NCI-H1417 (cell line): ENCODE data around the gene MET.
"Not testable (repeated sequence)": the region's sequence is repeated elsewhere in the genome, so short reads cannot be mapped to it uniquely, and the experiment has no call there.

Source experiments
- DNase-seq, 3 experiments: peaks; one replicate each; lab custom pipeline; 2025; lab: John Stamatoyannopoulos, UW

Gene MET

DNA sequence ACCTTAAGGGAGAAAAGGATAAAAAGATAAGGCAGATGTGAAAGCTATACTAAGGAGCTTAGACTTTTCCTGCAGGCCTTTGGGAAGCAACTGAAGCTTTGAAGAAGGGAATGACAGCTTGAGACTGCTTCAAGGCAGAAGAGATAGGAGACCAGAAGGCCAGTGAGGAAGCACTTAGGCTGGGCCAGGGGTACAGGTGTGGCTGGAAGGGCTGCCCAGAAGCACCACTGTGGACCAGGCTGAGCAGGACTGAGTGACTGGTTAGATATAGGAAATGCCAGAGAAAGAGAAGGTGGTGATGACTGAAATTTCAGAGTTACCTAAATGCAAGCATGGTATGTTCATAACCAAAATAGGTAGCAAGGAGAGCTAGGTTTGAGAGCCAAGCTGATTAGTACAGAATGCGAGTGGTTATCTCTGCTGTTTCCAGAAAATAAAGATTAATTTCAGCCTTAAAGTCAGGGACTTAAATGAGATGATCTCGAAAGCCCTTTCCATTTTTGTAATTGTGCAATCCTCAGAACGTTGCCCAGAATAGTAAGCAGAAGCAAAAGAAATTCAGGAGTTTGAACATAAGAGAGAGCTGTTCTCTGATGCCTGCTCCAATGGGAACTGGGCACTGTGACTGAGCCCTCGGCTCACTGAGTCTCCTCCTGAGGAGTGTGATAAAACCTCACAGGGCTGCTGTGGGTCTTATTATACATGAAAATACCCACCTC, 54.9 kb downstream of the MET start:
- DNase-seq, result no peak

DNA sequence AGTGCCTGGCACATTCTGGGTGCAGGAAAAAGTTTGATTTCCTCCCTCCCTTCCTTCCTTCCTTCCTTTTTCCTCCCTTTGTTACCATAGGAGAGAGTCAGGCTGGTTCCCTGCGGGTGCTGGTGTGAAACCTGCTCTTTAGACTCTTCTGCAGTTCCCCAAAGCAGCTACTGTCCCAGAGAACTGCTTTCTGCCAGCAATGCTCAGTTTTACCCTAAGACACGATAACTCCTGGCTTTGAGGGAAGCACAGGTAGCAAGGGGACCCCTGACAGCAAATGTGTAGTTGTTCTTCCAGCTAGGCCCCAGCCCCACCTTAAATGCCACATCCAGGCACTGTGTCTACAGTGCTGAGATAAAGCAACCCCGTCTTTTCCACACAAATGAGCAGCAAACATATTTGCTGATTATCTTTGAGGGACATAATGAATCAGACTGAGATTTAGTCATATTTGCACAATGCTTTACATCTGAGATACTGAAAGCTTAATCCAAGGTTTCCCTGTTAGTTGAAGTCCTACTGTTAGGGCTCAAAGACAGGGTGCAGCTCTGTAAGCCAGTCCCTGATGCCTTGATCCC, 55.5 kb downstream of the MET start:
- no peak for DNase-seq

DNA sequence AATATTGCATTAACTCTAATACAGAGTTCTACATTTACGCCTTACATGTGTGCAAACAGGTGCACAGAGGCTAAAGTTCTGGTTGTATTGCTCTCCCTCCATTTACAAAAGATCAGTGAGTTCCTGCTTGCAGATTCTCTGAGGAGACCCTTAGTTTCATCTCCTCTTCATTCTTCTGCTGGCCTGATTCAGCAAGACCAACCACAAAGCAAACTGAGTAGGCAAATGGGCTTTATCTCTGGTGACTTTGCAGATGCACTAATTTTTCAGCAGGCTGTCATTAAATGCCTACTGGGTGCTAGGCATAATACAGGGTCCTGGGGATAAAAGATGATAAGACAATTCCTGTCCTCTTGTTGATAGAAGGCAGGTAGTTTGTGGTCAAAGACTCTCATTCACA, 56.4 kb downstream of the MET start:
- DNase-seq, result no peak

DNA sequence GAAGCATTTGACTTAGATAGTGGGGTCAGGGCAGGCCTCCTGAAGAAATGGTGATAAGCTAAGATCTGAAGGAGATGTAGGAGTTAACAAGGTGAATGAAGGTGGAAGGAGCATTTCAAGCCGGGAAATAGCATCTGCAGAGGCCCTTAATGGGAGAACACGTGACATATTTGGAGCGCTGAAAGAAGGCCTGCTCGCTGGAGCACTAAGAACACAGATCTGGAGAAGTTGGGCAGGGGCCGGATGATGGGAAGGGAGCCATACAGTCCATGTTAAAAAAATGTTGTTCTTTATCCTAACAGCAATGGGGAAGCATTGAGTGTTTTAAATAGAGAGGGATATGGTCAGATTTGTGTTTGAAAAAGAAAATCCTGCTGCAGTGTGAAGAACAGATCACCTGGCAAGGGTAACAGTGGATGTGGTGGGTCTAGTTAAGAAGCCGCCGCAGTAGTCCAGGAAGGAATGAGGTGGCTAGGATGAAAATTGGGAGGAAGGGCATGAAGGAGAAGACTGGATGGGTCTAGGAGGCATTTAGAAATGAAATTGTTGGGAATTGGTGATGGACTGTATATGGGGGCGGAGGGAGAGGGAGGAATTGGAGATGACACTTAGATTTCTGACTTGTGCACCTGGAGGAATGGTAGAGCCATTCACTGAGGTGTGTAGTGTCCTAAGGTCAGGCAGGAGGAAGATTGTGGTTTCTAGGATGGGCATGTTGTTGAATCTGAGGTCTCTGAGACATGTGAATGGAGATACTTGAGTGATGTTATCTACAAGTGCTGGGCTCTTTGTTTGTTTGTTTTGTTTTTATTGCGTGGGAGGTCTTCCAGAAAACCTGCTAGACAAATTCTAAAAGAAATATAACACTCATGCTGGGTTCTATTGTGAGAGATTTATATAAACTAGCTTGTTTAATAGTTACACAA, 58.4 kb downstream of the MET start:
- DNase-seq, result peak in 1 of 3 experiments; percentile 54

DNA sequence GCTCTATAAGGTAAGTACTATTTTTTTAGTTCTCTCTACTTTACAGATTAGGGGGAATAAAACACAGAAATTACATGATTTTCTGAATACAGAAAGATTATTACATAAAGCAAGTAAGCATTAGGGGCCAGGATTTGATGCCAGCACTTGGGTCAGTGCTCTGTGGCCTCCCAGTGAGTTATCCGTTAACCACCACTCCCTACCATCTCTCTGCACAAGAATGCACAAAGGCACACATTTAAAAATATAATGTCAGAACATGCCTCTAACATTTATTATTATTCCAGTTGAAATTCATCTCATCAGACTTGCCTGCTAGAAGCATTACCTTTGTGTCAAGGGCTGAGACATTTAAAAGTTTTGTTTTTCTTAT, 59.0 kb downstream of the MET start:
- no peak for DNase-seq

DNA sequence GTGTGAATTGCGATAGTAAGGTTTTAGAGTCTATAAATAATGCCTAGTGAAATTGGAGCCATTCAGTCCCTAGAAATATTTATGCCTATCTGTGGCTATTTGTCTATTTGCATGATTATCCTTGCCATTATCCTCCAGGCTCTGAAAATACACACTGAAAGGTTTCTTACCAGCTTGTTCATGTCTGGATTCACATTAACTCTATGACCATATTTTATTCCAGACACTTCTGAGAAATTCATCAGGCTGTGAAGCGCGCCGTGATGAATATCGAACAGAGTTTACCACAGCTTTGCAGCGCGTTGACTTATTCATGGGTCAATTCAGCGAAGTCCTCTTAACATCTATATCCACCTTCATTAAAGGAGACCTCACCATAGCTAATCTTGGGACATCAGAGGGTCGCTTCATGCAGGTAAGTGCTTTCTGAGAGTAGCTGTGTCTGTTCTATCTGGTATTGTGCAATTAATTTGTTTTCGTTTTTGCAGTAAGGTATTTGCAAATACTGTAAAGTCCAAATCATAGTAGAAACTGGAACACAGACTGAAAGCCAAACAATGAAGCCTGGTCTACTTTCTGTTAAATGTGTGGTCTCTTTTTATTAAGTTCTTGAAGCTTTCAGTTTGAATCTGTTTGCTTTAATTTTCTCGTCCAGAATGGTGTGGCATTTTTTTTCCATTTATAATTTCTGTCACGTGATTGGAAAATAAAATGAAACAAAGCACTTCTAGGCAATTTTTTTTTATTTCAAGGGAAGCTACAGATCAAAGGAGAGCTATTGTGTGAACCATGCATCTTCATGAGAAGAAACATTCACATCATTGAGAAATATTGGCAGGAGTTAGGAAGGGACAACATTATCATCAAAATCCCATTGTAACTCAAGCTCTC, 59.7 kb downstream of the MET start:
- peak in 1 of 3 experiments; percentile 19 for DNase-seq

DNA sequence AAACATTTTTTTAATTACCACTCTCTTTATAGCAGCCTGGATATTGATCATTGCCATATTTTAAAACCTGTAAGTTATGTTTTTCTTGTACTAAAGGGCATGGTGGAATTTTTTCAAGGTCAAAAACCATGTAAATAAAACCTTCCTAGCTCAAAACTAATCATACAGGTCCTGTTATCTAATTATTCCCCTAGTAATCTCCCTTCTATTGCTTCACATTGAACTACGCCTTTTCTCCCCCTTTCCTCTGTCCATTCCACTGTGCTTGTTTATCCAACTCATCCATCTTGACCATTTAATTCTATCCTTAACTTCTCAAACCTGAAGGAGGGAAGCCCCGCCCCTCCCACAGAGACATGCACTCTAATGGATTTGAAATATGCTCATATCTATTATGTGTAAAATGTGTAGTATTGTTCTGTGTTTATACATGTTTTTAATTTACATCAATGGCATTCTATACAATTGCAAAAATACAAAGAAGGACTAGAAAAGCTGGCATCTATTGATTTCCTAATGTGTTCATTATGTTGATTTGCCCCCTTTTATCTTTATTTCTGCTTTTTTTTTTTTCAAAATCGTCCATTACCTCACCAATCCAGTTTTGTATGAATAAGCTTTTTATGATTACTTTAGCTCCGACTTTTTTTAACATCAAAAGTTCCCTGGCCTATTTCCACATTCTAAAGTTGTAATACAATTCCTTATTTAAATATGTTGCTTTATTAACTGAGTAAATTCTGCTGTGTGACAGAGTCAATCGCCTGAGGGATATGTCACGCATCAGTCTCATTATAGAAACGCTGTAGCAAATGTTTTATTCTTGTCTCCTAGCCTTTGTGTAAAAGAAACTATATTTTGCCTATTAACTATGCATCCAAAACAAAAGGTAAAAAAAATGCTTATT, 61.0 kb downstream of the MET start:
- no peak for DNase-seq

DNA sequence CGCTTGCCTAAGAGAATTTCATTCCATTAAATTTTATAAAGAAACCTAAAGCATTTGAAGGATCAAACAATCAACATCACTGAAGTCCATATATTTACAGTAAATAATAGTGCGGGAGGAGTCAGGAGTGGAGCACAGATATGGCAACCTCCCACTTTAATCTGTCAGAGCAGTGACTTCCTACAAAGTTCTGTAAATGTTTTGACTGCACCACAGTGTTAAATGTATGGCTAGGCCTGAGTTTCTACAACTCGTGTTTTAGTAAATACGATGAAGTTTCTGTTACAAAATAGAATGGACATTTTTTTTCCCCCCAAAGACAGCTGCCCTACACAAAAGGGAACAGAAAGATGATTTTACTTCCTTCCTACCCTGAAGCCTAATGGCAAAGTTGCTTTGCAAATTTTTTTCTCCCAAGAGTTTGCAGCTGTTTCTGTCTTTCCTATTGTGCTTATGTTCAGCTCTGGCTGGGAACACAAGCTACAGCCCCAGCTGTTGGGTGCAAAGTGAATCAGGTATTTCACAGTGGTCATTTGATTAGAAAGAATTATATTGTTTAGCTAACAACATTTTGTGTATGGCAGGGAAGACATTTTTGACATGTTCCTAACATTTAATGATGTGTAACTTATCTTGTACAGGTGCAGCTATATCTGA, 62.1 kb downstream of the MET start:
- no peak for DNase-seq

DNA sequence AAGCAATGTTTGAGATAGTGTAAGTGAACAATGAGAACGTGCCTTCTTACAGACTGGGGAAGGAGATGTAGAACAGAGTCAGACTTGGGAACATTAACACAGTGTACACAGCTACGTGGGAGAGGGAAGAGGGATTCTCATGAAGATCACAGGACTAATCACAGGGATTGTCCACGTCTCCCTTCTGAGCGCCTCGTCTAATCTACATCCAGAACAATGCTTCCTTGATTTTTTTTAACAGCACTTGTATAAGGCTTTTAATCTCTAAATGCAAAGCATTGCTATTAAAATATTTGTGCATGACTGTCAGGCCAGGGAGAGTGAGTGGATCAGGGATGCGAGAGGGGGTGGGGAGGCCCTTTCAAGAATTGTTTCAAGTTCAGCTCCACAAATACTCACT, 62.7 kb downstream of the MET start:
- DNase-seq, result no peak

DNA sequence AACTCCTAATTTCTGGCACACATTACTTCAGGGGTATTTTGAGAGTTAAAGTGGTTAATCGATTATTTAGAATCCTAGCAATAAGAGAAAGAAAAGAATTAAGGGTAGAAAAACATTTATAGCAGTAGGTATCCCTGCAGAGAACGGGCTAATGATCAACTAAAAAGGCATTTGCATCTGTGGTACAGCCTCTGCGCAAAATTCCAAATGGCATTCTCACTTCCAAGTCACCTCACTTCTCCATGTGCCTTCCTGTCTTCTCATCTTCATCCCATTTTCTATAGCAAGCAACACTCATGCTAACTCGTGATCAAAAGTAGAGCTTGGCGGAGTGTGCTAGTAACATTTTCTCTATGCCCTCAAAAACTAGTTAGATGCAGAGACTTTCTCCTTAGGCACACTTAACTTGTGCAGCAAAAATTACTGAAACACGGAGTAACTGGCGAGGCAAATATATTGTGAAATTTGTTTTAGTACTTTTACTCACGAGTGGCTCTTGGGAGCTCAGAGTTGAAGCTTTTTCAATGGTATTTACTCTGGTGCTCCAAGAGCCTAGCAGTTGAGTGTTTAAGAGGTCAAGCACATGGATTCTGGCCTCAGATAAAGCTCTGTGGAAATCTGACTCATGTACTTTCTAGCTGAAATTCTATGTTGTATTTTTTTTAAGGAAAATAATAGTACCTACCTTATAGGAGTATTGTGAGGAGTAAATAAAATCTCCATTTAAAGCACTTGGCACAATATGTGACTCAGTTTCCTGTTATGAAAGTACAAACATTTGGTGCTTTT, 65.1 kb downstream of the MET start:
- DNase-seq, result no peak

DNA sequence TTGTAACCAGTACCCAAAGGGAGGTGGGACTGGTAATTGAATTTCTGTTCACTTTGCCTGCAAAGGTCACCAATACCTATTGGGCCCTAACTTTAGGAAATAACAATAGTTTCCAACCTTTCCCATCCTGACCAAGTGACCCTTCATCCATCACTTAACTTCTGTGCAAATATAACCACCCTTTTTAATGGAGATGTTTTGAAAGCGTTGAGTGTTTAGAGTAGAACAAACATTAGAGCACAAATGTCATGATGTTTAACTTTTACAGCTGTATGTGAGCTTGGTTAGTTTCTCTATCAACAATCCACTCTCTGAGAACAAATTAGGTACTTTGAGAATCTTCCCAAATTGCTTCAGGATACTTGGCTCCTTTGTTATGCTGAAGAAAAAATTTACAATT, 66.4 kb downstream of the MET start:
- DNase-seq, result peak in 1 of 3 experiments; percentile 54

DNA sequence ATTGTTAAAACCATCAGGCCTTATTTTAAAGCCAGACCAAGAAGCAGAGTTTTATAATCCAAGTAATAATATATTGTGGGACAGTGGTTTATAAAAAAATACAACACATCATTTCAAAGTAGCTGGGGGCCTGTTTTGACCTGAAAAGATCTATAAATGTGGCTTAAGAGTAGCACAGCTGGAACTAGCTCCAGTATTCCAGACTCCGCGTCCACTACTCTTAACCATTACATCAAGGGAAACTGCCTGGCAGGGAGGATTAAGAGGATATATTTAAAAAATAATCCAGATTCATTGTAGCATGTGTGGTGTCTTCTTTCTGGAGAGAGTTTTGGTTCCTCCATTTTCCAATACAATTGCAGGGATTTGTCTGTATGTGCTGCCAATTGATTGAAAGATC, 67.3 kb downstream of the MET start:
- no peak for DNase-seq

DNA sequence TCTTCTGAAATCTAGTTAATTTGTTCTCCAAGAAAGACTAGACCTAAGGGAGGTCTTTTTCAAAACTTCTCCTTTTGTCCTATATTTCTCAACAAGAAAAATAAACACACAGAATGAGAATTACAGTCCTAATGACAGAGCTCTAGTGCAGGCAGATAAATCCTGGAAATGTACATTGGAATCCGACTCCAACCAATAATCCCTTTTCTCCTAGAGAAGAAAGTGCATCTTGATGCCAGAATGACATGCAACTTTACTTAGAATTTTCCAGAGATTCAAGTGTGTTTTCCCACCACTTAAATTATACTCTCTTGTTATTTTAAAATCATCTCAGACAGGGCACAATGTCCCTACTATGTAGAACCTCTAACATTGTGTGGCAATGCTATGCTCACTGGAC, 68.2 kb downstream of the MET start:
- no peak for DNase-seq

DNA sequence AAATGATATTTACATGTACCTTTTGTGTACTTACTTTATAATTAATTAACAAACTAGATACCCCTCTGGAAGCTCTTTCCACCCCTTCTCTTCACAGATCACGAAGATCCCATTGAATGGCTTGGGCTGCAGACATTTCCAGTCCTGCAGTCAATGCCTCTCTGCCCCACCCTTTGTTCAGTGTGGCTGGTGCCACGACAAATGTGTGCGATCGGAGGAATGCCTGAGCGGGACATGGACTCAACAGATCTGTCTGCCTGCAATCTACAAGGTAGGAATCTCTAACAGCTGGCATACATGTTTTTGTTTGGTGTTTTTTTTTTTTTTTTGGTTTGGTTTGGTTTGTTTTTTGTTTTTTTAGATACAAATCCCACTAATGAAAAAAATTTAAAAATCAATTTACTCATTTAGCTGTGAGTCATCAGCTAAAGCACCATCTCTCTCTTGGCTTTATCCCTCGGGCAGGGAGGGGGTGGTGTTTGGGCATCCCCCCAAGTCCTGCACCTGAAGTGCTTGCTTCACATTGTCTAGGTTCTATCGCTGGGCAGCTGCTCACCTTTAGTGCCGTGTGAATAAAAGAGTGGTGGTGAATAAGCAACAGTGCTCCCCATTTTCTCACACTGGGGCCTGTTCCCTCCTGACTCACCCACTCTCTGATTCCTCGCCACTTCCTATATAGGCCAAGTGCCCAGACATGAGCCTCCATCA, 68.9 kb downstream of the MET start:
- DNase-seq, result no peak

DNA sequence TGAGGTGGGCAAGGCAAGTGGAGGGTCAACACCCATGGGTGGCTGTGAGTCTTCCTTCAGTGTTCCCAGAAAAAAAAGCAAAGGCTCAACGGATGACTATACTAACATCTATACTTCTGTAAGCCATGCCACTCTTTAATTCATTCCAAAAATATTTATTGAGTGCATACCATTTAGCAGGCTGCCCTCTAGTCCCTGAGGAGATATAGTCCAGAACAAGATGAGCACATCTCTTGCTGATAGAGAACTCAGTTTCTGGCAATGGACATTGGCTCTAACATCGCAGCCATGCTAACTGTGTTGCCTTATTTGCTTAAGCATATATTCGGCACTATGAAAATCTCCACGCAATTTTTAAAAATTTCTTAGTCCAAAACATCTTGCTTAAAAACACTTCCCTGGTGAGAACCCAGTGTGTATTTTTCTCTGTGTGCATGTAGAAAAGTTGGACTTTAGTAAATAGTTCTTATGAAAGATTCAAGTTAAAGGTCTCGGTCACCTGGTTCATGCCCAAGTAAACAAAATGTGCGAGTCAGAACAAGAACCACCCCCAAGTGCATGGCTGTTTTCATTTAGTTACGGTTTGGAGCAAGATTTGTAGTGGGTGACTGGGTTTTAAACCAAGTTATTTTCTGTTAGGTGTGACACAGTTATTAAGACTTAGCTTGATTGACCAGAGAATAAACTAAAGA, 69.8 kb downstream of the MET start:
- DNase-seq, result no peak

DNA sequence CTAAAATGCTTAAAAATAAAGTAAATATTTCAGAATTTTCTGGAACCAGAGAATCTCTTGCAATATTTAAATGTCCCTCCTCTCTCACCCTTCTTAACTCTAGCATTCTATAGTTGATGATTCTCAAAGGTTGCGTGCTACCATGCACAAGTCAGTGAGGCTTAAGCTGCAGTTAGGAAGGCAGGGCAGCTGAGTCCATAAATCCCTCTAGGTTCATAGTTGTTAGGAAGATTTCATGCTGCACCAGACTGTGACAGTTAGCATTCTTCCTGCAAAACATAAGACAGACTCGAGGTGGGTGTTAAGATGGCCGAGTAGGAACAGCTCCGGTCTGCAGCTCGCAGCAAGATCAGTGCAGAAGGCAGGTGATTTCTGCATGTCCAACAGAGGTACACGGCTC, 70.6 kb downstream of the MET start:
- DNase-seq, result no peak

DNA sequence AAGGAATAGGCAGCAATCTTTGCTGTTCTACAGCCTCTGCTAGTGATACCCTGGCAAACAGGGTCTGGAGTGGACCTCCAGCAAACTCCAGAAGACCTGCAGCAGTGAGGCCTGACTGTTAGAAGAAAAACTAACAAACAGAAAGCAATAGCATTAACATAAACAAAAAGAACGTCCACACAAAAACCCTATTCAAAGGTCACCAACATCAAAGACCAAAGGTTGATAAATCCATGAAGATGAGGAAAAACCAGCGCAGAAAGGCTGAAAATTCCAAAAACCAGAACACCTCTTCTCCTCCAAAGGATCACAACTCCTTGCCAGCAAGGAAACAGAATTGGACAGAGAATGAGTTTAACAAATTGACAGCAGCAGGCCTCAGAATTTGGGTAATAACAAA, 71.8 kb downstream of the MET start:
- not testable (repeated sequence) for DNase-seq

DNA sequence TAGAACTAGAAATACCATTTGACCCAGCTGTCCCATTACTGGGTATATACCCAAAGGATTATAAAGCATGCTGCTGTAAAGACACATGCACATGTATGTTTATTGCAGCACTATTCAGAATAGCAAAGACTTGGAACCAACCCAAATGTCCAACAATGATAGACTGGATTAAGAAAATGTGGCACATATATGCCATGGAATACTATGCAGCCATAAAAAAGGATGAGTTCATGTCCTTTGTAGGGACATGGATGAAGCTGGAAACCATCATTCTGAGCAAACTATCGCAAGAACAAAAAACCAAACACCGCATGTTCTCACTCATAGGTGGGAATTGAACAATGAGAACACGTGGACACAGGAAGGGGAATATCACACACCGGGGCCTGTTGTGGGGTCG, 74.4 kb downstream of the MET start:
- DNase-seq, result not testable (repeated sequence)
